ENCODE measurements around the gene DGKG. TPM values are rescaled to one million over a fixed set of nuclear protein-coding genes. Genes with fewer than 3 reads are reported as not detected.

The DGKG gene
- polyA plus RNA-seq, 1 of the 3 experiments (the other 2 are of a cell fraction) = 0.12 TPM

- Histone ChIP-seq H3K79me2 (ENCODE audit: insufficient read depth) (no peaks in the 10 kb centered on the region), H3K9me2 (no peaks in the 10 kb centered on the region), H3K9me3 (no peaks in the 10 kb centered on the region), H3K4me2 (no peak overlapping the region), H3K27ac (ENCODE audit: low read depth in 2 of 2, low read length in 1 of 2) (no peak overlapping the region), H2AFZ (ENCODE audit: low read depth) (no peak overlapping the region), H4K20me1 (ENCODE audit: insufficient read depth) (no peaks in the 10 kb centered on the region), H3K4me3 (ENCODE audit: low read depth in 2 of 2, low read length in 1 of 2) (no peak overlapping the region), H3K36me3 (replicated peaks in 1 of 2; ENCODE audit: control insufficient read depth in 1 of 2, insufficient read depth in 2 of 2, low read length in 1 of 2) (no peaks in the 10 kb centered on the region), H3K4me1 (ENCODE audit: control insufficient read depth in 1 of 2, insufficient read depth in 2 of 2, low read depth in 1 of 2, low read length in 1 of 2) (no peaks in the 10 kb centered on the region), H3F3A (replicated peaks; ENCODE audit: insufficient read depth) (no peaks in the 10 kb centered on the region), H3K27me3 (ENCODE audit: insufficient read depth) (no peaks in the 10 kb centered on the region; the same call in 1 of the 2 replicates), H3K9ac (no peak overlapping the region)
- DNase-seq = no peak
- ChIA-PET POLR2A (no interaction called here), CTCF (no interaction called here)
- no peak for TF ChIP-seq NRF1 (IDR thresholded peaks at IDR 0.05; ENCODE audit: low read depth, low read length)
- TF ChIP-seq NFIC (IDR thresholded peaks at IDR 0.05; ENCODE audit: borderline replicate concordance) = no peak
- no peak for TF ChIP-seq EZH2phosphoT487 (IDR thresholded peaks at IDR 0.05; ENCODE audit: borderline replicate concordance, low read depth)
- no peak for TF ChIP-seq FOXM1 (IDR thresholded peaks at IDR 0.05; ENCODE audit: low read depth)
- no peak for TF ChIP-seq TAF1 (IDR thresholded peaks at IDR 0.05; ENCODE audit: borderline replicate concordance, low read depth, low read length)
- TF ChIP-seq TEAD4 (IDR thresholded peaks at IDR 0.05; ENCODE audit: borderline replicate concordance, insufficient read depth) = no peak
- no peak for TF ChIP-seq RXRA (IDR thresholded peaks at IDR 0.05; ENCODE audit: borderline replicate concordance, low read depth)
- TF ChIP-seq REST (IDR thresholded peaks at IDR 0.05; ENCODE audit: low read depth, low read length) = no peak
- 37% methylated on average over 3 of the region's 3 CpGs for WGBS (ENCODE audit: low lambda C conversion rate)
Observed at GRCh38 chr3:186166036-186166435, 196.0 kb downstream of the DGKG start.

GRCh38 chr3:186165331-186165730 lies 196.7 kb downstream of the DGKG start:
- H3F3A ChIP-seq (replicated peaks; ENCODE audit: insufficient read depth) = no peaks in the 10 kb centered on the region
- H4K20me1 ChIP-seq (ENCODE audit: insufficient read depth) = no peaks in the 10 kb centered on the region
- H3K9ac ChIP-seq = no peak overlapping the region
- H2AFZ ChIP-seq (ENCODE audit: low read depth) = no peak overlapping the region
- H3K9me2 ChIP-seq = no peaks in the 10 kb centered on the region
- no peaks in the 10 kb centered on the region for H3K79me2 ChIP-seq (ENCODE audit: insufficient read depth)
- no peaks in the 10 kb centered on the region; the same call in 1 of the 2 replicates for H3K27me3 ChIP-seq (ENCODE audit: insufficient read depth)
- TF ChIP-seq ELF1 (IDR thresholded peaks at IDR 0.05) (no peak), FOXJ3 (CRISPR knock-in tag; IDR thresholded peaks at IDR 0.05) (no peak), TAF1 (IDR thresholded peaks at IDR 0.05; ENCODE audit: borderline replicate concordance, low read depth, low read length) (no peak), FOXM1 (IDR thresholded peaks at IDR 0.05; ENCODE audit: low read depth) (no peak), ZBTB33 (IDR thresholded peaks at IDR 0.05; ENCODE audit: borderline replicate concordance, low read depth) (no peak), EP300 (IDR thresholded peaks at IDR 0.05; ENCODE audit: borderline replicate concordance in 1 of 2, low read depth in 1 of 2, low read length in 1 of 2) (no peak)
- ChIA-PET POLR2A (no interaction called here), CTCF (no interaction called here)
- H3K9me3 ChIP-seq = no peaks in the 10 kb centered on the region
- H3K4me1 ChIP-seq (ENCODE audit: control insufficient read depth in 1 of 2, insufficient read depth in 2 of 2, low read depth in 1 of 2, low read length in 1 of 2) = no peaks in the 10 kb centered on the region
- H3K27ac ChIP-seq (ENCODE audit: low read depth in 2 of 2, low read length in 1 of 2) = no peak overlapping the region
- no peak for DNase-seq
- 0% methylated on average over 1 of the region's 1 CpG for WGBS (ENCODE audit: low lambda C conversion rate)
- H3K4me3 ChIP-seq (ENCODE audit: low read depth in 2 of 2, low read length in 1 of 2) = no peak overlapping the region
- H3K4me2 ChIP-seq = no peak overlapping the region
- H3K36me3 ChIP-seq (replicated peaks in 1 of 2; ENCODE audit: control insufficient read depth in 1 of 2, insufficient read depth in 2 of 2, low read length in 1 of 2) = no peaks in the 10 kb centered on the region
